Endothelial cell of umbilical vein (primary cell): ENCODE results near the gene AMFR. TPM values are rescaled to one million over a fixed set of nuclear protein-coding genes. Genes with fewer than 3 reads are reported as not detected.

ENCODE experiments used
- BruUV-seq: library from RNA; stranded (reverse); fragments of 400-500 nt; replicated peaks from 2 replicates; lab custom pipeline; 2021; lab: Mats Ljungman, UMichigan
- CTCF ChIA-PET: fragments of 300-600, 350-600 bp; sonication (Branson Sonifier 250); formaldehyde crosslinking; loops from one replicate; lab custom pipeline; 2021; ENCODE audit warnings: antibody characterized with exemption, inconsistent platforms; lab: Charles Lee
- POLR2A ChIA-PET: fragments of 300-600, 350-600 bp; sonication (Branson Sonifier 250); formaldehyde crosslinking; loops from one replicate; lab custom pipeline; 2021; ENCODE audit warnings: antibody characterized with exemption, inconsistent platforms; lab: Charles Lee
- DNase-seq: peaks from one replicate; pipeline ENCODE4 v3.0.0-alpha.2; 2011; ENCODE audit warnings: low read depth, low spot score
- FAIRE-seq: peaks from 2 replicates; lab custom pipeline; 2011; peaks lifted over from hg19 to GRCh38; lab: Jason Lieb, UNC
- H2AFZ ChIP-seq: 2 replicates; pipeline ENCODE4 v1.6.0; 2012; ENCODE audit warnings: low read depth, low read length, control low read depth, inconsistent platforms
- H3K27ac ChIP-seq: 2 replicates; pipeline ENCODE4 v1.5.1; 2011; ENCODE audit warnings: low read depth, mild to moderate bottlenecking, control low read depth, low read length, moderate library complexity; ENCODE audit not compliant: insufficient read depth
- H3K27me3 ChIP-seq, 2 experiments: 2 replicates each; pipeline versions ENCODE4 v1.6.0 to v1.6.1; 2011; ENCODE audit warnings: low read length in 2 of 2, mixed read lengths in 1 of 2; ENCODE audit not compliant: control insufficient read depth in 2 of 2, insufficient read depth in 2 of 2
- H3K36me3 ChIP-seq, 2 experiments: 2 replicates in 1 of 2; 3 replicates in 1 of 2; pipeline ENCODE4 v1.5.1; 2011; ENCODE audit warnings: low read length in 2 of 2, mild to moderate bottlenecking in 1 of 2, moderate library complexity in 1 of 2; ENCODE audit not compliant: control insufficient read depth in 2 of 2, insufficient read depth in 2 of 2; ENCODE audit errors: extremely low read depth in 1 of 2
- H3K4me1 ChIP-seq: 3 replicates; pipeline ENCODE4 v1.5.1; 2011; ENCODE audit warnings: mild to moderate bottlenecking, low read length; ENCODE audit not compliant: control insufficient read depth, insufficient read depth; ENCODE audit errors: extremely low read depth
- H3K4me2 ChIP-seq: 2 replicates; pipeline ENCODE4 v1.6.1; 2011; ENCODE audit warnings: low read length, control low read depth, mixed read lengths; ENCODE audit not compliant: insufficient read depth
- H3K4me3 ChIP-seq, 3 experiments: fragments of 200-600 bp in 1 of 3; sonication (generic), shearing (Covaris generic) in 1 of 3; replicated peaks in 1 of 3; 2 replicates each; pipeline ENCODE4 v1.5.1; 2011 to 2016; ENCODE audit warnings: control low read depth in 3 of 3, low read length in 3 of 3, mild to moderate bottlenecking in 2 of 3, inconsistent platforms in 1 of 3, low read depth in 1 of 3, moderate library complexity in 1 of 3; ENCODE audit not compliant: insufficient read depth in 1 of 3
- H3K79me2 ChIP-seq: 2 replicates; pipeline ENCODE4 v1.6.0; 2012; ENCODE audit warnings: low read length, inconsistent platforms; ENCODE audit not compliant: control insufficient read depth, insufficient read depth
- H3K9ac ChIP-seq: replicated peaks from 2 replicates; pipeline ENCODE3; 2011; ENCODE audit warnings: low read length, control low read depth; ENCODE audit not compliant: insufficient read depth; ENCODE audit errors: extremely low read depth
- H3K9me1 ChIP-seq: replicated peaks from 3 replicates; pipeline ENCODE4 v1.6.0; 2011; ENCODE audit warnings: mild to moderate bottlenecking, low read length; ENCODE audit not compliant: control insufficient read depth, insufficient read depth; ENCODE audit errors: extremely low read depth
- H3K9me3 ChIP-seq: replicated peaks from 2 replicates; pipeline ENCODE4 v1.5.1; 2012; ENCODE audit warnings: low read length, inconsistent platforms; ENCODE audit not compliant: control insufficient read depth, insufficient read depth
- H4K20me1 ChIP-seq: replicated peaks from 2 replicates; pipeline ENCODE3; 2011; ENCODE audit warnings: mild to moderate bottlenecking, low read length; ENCODE audit not compliant: control insufficient read depth, insufficient read depth; ENCODE audit errors: extremely low read depth
- EZH2 ChIP-seq: IDR thresholded peaks from 2 replicates; pipeline ENCODE4 v1.6.1; 2012; ENCODE audit warnings: borderline replicate concordance, low read depth, mild to moderate bottlenecking, moderate library complexity, low read length, inconsistent platforms; ENCODE audit not compliant: severe bottlenecking
- FOS ChIP-seq: IDR thresholded peaks from 2 replicates; pipeline ENCODE4 v1.6.1; 2011; ENCODE audit warnings: mild to moderate bottlenecking, low read length, moderate library complexity, borderline replicate concordance; ENCODE audit not compliant: insufficient read depth
- GATA2 ChIP-seq: IDR thresholded peaks from 2 replicates; pipeline ENCODE4 v1.7.0; 2011; ENCODE audit warnings: low read depth, mild to moderate bottlenecking, moderate library complexity, mixed read lengths, low read length; ENCODE audit not compliant: insufficient read length, insufficient read depth
- JUN ChIP-seq: IDR thresholded peaks from 2 replicates; pipeline ENCODE4 v1.6.1; 2011; ENCODE audit warnings: borderline replicate concordance, low read depth; ENCODE audit not compliant: insufficient read length, insufficient read depth
- MYC ChIP-seq: IDR thresholded peaks from one replicate; pipeline ENCODE4 v1.6.1; 2011; ENCODE audit warnings: mild to moderate bottlenecking, low read depth, low read length
- POLR2A ChIP-seq: IDR thresholded peaks from 2 replicates; pipeline ENCODE4 v1.6.1; 2012; ENCODE audit warnings: low read depth, mild to moderate bottlenecking, control low read depth, low read length
- POLR2AphosphoS5 ChIP-seq: IDR thresholded peaks from 2 replicates; pipeline ENCODE4 v1.6.1; 2012; ENCODE audit warnings: low read depth, mild to moderate bottlenecking, control low read depth, low read length, moderate library complexity; ENCODE audit not compliant: insufficient read depth
- dilution Hi-C: fragments of 300-500 bp; cut with MboI; formaldehyde crosslinking; loops from one replicate; pipeline ENCODE4 v1.15.0; 2019; ENCODE audit warnings: low sequenced_read_pairs; ENCODE audit not compliant: extremely low pct_ligation_motif_present
- intact Hi-C: fragments of 100-400 bp; cut with micrococcal nuclease; formaldehyde crosslinking; loops from one replicate; pipeline ENCODE4 v1.10.0; 2022
- polyA plus RNA-seq, 4 experiments: library from polyadenylated mRNA; depleted of rRNA in 3 of 4; stranded (reverse) in 3 of 4; unstranded in 1 of 4; fragments of >200 nt; gene quantifications; 2 replicates each; pipeline versions ENCODE4 v1.2.1 to v1.2.3, GENCODE V29; 2011 to 2012; ENCODE audit warnings: missing spikeins in 1 of 4
- total RNA-seq: library from RNA; stranded (reverse); gene quantifications from 2 replicates; pipeline ENCODE4 v1.2.3, GENCODE V29; 2021
- TF ChIP-seq, protein P1 (sequence below): IDR thresholded peaks from 2 replicates; pipeline ENCODE4 v1.6.1; 2011; ENCODE audit not compliant: insufficient read depth, insufficient read length
- TF ChIP-seq, protein P2 (sequence below), 2 donors: IDR thresholded peaks; 1 replicate in 1 of 2; 2 replicates in 1 of 2; pipeline ENCODE4 v1.5.1; 2011; ENCODE audit warnings: low read length in 2 of 2, mild to moderate bottlenecking in 2 of 2, moderate library complexity in 2 of 2, control low read depth in 1 of 2, inconsistent platforms in 1 of 2, low read depth in 1 of 2; ENCODE audit not compliant: insufficient read depth in 1 of 2; ENCODE audit errors: extremely low read depth in 1 of 2

AMFR gene
- total and polyA plus RNA-seq, 2 donors (not counting 3 experiments of a cell fraction or from before 2014, with no cell fraction given), result 66.5 to 71.7 TPM

DNA sequence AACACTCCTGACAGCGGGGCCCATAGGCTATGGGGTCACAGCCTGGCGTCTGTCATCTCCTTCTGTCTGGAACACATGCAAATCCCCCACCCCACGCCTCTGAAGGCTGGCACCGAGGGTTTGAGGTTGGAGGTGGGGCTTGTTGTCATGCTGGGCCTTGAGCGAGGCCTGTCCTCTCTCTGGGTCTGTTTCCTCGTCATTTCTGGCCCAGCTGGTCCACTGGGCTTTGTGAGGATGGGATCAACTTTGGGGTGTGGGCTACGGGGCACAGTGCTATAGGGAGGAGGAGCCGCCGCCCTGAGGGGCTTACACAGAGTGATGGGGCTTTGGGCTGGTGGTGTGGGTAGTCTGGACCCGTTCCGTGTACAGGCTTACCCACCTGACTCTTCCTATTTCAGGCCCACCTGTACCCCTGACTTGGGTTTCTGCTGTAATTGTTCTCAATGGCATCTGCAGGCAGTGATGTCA is 87.5 kb downstream of the AMFR start:
- dilution Hi-C loops (no loop called here), intact Hi-C loops (no loop called here)
- Histone ChIP-seq H3K9me1 (no peaks in the 10 kb centered on the region), H3K4me1 (no peaks in the 10 kb centered on the region), H3K9me3 (no peaks in the 10 kb centered on the region), H3K4me3 (no peak overlapping the region), H3K27me3 (no peaks in the 10 kb centered on the region), H3K36me3 (no peaks in the 10 kb centered on the region), H3K27ac (no peak overlapping the region), H3K9ac (no peak overlapping the region), H3K4me2 (no peak overlapping the region), H3K79me2 (no peaks in the 10 kb centered on the region), H4K20me1 (no peaks in the 10 kb centered on the region), H2AFZ (no peak overlapping the region)
- POLR2A ChIA-PET, result no interaction called here
- FAIRE-seq (no peak), DNase-seq (no peak)
- CTCF ChIA-PET, result interaction anchor here (1.1 to 1.3 kb wide), 2 partner anchors 9 to 19 kb away, joined by 3 to 5 read pairs; no protein-coding TSS in a partner anchor
- TF ChIP-seq MYC, result no peak
- TF ChIP-seq, protein P1, sequence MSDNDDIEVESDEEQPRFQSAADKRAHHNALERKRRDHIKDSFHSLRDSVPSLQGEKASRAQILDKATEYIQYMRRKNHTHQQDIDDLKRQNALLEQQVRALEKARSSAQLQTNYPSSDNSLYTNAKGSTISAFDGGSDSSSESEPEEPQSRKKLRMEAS, result no peak
- TF ChIP-seq, protein P2, sequence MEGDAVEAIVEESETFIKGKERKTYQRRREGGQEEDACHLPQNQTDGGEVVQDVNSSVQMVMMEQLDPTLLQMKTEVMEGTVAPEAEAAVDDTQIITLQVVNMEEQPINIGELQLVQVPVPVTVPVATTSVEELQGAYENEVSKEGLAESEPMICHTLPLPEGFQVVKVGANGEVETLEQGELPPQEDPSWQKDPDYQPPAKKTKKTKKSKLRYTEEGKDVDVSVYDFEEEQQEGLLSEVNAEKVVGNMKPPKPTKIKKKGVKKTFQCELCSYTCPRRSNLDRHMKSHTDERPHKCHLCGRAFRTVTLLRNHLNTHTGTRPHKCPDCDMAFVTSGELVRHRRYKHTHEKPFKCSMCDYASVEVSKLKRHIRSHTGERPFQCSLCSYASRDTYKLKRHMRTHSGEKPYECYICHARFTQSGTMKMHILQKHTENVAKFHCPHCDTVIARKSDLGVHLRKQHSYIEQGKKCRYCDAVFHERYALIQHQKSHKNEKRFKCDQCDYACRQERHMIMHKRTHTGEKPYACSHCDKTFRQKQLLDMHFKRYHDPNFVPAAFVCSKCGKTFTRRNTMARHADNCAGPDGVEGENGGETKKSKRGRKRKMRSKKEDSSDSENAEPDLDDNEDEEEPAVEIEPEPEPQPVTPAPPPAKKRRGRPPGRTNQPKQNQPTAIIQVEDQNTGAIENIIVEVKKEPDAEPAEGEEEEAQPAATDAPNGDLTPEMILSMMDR (IDR thresholded peaks at IDR 0.05; ENCODE audit: extremely low read depth in 1 of 2, insufficient read depth in 1 of 2, low read depth in 1 of 2, low read length in 2 of 2), result no peak
- no peak for TF ChIP-seq POLR2AphosphoS5
- BruUV-seq, result no TSS peak

DNA sequence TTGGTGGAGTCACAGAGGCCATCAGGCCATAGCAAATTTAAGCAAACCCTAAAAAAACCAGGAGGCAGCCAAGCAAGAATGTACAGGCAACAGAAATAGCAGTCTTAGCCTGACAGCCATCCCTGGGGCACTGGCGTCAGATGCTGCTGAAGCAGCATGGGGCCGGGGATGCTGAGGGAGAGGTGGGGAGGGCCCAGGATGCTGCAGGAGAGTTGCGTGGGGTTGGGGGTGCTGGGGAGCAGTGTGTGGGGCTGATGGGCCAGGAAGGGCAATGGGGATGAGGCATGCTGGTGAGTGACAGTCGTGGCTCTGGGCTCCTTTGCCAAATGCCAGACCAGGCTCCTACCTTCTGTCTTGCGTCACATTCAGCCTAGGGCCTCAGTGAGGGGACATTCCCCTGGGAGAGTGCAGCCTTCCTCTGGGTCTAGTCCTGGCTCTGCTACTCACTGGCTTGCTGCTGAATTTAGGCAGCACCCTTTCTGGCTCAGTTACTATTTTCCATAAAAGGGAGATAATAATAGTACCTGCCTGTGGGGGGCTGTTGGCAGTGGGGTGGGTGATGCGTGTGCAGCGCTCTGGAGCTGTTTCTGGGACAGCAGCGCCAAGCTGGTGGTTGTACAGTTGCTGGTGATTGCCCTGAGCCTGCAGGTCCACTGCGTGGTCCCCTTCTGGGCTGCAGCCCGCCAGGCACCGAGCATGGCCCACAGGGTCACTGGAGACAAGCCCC is 88.1 kb downstream of the AMFR start:
- no peaks in the 10 kb centered on the region for H3K27me3 ChIP-seq
- BruUV-seq, result no TSS peak
- POLR2A ChIA-PET, result no interaction called here
- H3K4me2 ChIP-seq, result no peak overlapping the region
- no peak overlapping the region for H3K9ac ChIP-seq
- H3K9me3 ChIP-seq, result no peaks in the 10 kb centered on the region
- no peak for TF ChIP-seq FOS
- TF ChIP-seq, protein P1, result no peak
- TF ChIP-seq POLR2A, result no peak
- no peak for TF ChIP-seq POLR2AphosphoS5
- TF ChIP-seq MYC, result no peak
- TF ChIP-seq, protein P2 (IDR thresholded peaks at IDR 0.05; ENCODE audit: extremely low read depth in 1 of 2, insufficient read depth in 1 of 2, low read depth in 1 of 2, low read length in 2 of 2), result no peak
- TF ChIP-seq EZH2, result no peak
- no peak for TF ChIP-seq GATA2
- TF ChIP-seq JUN, result no peak
- dilution Hi-C loops (no loop called here), intact Hi-C loops (no loop called here)
- no peak overlapping the region for H3K4me3 ChIP-seq
- CTCF ChIA-PET, result no interaction called here
- DNase-seq (no peak), FAIRE-seq (no peak)
- H3K36me3 ChIP-seq, result no peaks in the 10 kb centered on the region
- no peaks in the 10 kb centered on the region for H3K79me2 ChIP-seq
- H4K20me1 ChIP-seq, result no peaks in the 10 kb centered on the region
- H3K4me1 ChIP-seq, result no peaks in the 10 kb centered on the region
- H2AFZ ChIP-seq, result no peak overlapping the region
- no peaks in the 10 kb centered on the region for H3K9me1 ChIP-seq
- no peak overlapping the region for H3K27ac ChIP-seq
